ENCODE measurements around the gene PACRG. TPM values are rescaled to one million over a fixed set of nuclear protein-coding genes. Genes with fewer than 3 reads are reported as not detected.

Gene PACRG
- total and polyA plus RNA-seq, 2 experiments from 2014 or later = 0.17 to 0.68 TPM

- peaks cover 3% of the 10 kb centered on the region for H3K27me3 Mint-ChIP-seq (ENCODE audit: insufficient read depth, low read depth, poor library complexity)
- no peak overlapping the region for H3K27ac ChIP-seq (ENCODE audit: low read depth)
Measured at GRCh38 chr6:163354761-163355425, 627.1 kb downstream of the PACRG start.

GRCh38 chr6:163355426-163355991 is 627.7 kb downstream of the PACRG start:
- Mint-ChIP-seq H3K27ac (no peak overlapping the region; the same call in 1 of the 2 replicates), H3K4me3 (no peak overlapping the region), H3K4me1 (peaks cover 20% of the 10 kb centered on the region), H3K36me3 (ENCODE audit: low read depth) (no peaks in the 10 kb centered on the region), H3K9me3 (no peaks in the 10 kb centered on the region), H3K27me3 (ENCODE audit: insufficient read depth, low read depth, poor library complexity) (peaks cover 3% of the 10 kb centered on the region)
- H2AFZ ChIP-seq = peak overlapping the region; percentile 72; the same call in 1 of the 2 replicates
- no peaks in the 10 kb centered on the region for H3K79me2 ChIP-seq (replicated peaks; ENCODE audit: insufficient read depth)
- no peaks in the 10 kb centered on the region for H3K4me1 ChIP-seq (ENCODE audit: insufficient read depth)
- H3K4me2 ChIP-seq = no peak overlapping the region
- H3F3A ChIP-seq (replicated peaks; ENCODE audit: low read depth) = no peaks in the 10 kb centered on the region
- ATAC-seq (peak; percentile 22; the same call in 2 of the 3 replicates), DNase-seq (ENCODE audit: low spot score) (no peak)
- H3K27ac ChIP-seq (ENCODE audit: low read depth) = no peak overlapping the region
- no peaks in the 10 kb centered on the region for H3K9me2 ChIP-seq (ENCODE audit: insufficient read depth)
- H3K4me3 ChIP-seq = no peak overlapping the region
- H3K27me3 ChIP-seq (ENCODE audit: insufficient read depth) = no peaks in the 10 kb centered on the region
- H4K20me1 ChIP-seq (replicated peaks; ENCODE audit: insufficient read depth) = no peaks in the 10 kb centered on the region
- no peaks in the 10 kb centered on the region for H3K36me3 ChIP-seq (ENCODE audit: insufficient read depth)
- TF ChIP-seq ZNF331 (CRISPR knock-in tag; IDR thresholded peaks at IDR 0.05; ENCODE audit: low read depth) (no peak), REST (IDR thresholded peaks at IDR 0.05; ENCODE audit: unreplicated experiment) (no peak), POLR2AphosphoS5 (IDR thresholded peaks at IDR 0.05; ENCODE audit: low read depth) (no peak), ZNF462 (CRISPR knock-in tag; IDR thresholded peaks at IDR 0.05) (no peak)

More at GRCh38 chr6:163354761-163355425, 627.1 kb downstream of the PACRG start:
- H3K9me2 ChIP-seq (ENCODE audit: insufficient read depth) = no peaks in the 10 kb centered on the region
- Mint-ChIP-seq H3K4me1 (peaks cover 20% of the 10 kb centered on the region), H3K36me3 (ENCODE audit: low read depth) (no peaks in the 10 kb centered on the region), H3K4me3 (no peak overlapping the region), H3K27ac (no peak overlapping the region), H3K9me3 (no peaks in the 10 kb centered on the region)
- no peak overlapping the region for H3K4me3 ChIP-seq
- no peaks in the 10 kb centered on the region for H3K79me2 ChIP-seq (replicated peaks; ENCODE audit: insufficient read depth)
- H3K4me1 ChIP-seq (ENCODE audit: insufficient read depth) = no peaks in the 10 kb centered on the region
- no peak overlapping the region for H3K4me2 ChIP-seq
- no peaks in the 10 kb centered on the region for H3F3A ChIP-seq (replicated peaks; ENCODE audit: low read depth)
- no peak for DNase-seq (ENCODE audit: low spot score)
- H4K20me1 ChIP-seq (replicated peaks; ENCODE audit: insufficient read depth) = no peaks in the 10 kb centered on the region
- no peaks in the 10 kb centered on the region for H3K27me3 ChIP-seq (ENCODE audit: insufficient read depth)
- ATAC-seq = no peak
- H3K36me3 ChIP-seq (ENCODE audit: insufficient read depth) = no peaks in the 10 kb centered on the region
- TF ChIP-seq JUNB (IDR thresholded peaks at IDR 0.05; ENCODE audit: unreplicated experiment) = no peak
- no peak for TF ChIP-seq CTCF (conservative IDR thresholded peaks at IDR 0.05; ENCODE audit: low read depth in 2 of 2)
- H2AFZ ChIP-seq = no peak overlapping the region
